Ecto neural progenitor cell (in vitro differentiated cells): ENCODE results near the gene ELL3.
A peak's percentile ranks its signal among the peaks of the same experiment; 100 is the strongest.
"Not testable (repeated sequence)": the region's sequence is repeated elsewhere in the genome, so short reads cannot be mapped to it uniquely, and the experiment has no call there.

ENCODE experiments used
- DNase-seq: peaks from one replicate; pipeline ENCODE4 v3.0.0-alpha.2; 2018; ENCODE audit warnings: low spot score

The ELL3 gene

DNA sequence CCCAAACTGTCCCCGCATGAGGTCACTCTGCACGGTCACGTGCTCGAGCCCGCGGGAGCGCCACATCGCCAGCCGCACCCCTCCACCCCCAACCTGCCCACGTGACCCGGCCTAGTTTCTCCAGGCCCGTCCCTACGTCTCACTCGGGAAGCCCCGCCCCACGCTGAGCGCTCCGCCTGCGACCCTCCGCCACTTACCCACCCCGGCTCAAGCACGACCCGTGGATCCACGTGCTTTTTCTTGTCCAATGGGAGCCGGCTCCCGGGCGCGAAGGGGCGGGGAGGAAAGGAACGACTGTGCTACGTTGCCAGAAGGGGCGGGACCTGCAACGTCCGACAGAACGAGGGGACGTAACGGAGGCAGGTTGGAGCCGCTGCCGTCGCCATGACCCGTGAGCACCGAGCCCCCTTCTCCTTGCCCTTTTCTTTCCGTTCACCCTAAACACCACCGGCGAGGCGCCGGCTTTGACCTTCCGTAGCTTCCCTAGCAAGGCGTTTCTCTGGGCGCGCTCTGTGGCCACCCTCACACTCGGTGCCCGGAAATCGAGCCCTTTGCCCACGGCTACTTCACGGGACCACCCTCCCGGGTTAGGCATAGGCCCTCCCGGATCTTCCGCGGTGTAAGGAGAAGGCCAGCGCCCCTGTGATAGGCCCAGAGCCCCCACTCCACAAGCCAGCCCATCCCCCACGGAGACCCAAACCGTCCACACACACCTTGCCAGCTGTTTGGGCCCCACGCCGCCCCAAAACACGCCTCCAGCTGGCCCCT is 15.4 kb upstream of the ELL3 start, which contains the start of gene SERF2:
Gene SERF2 (plus strand): TSS at position 328 of the 768 bp plus-strand sequence. CDS start 57 bp downstream, at position 385.
- DNase-seq: peak; percentile 100

DNA sequence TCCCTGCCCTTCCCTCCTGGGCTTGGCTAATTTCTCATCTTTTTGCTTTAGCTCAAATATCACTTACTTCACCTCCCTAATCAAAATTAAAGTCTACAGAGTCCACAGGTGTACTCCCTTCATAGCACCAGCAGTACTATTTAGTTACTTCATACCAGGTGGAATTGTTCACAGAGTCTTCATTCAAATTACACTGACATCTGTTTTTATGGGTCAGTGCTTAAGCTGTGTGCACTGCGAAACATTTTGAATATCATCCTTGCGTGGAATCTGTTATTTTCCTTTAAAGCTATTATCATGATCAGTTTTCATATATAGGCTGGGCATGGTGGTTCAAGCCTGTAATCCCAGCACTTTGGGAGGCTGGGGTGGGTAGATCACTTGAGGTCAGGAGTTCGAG is 12.6 kb upstream of the ELL3 start:
- DNase-seq: no peak

DNA sequence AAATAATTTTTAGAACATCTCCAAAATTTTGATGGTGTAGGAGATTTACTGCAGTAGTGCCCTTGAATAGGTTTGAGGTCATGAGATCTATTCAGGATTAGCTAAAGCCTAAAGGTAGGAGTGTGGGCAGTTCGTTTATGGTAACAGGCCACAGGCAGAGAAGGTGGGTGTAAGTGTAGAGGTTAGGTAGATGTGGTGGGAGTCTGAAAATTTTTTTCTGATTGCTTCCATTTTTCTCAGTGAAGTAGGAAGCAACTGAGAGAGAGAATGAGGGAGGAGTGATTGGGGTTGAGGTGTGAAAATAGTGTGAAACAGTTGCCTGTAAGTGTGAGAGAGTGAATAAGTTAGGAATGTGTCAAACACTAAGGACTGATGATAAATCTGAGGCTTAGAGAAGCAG is 2.2 kb upstream of the ELL3 start:
- DNase-seq: no peak

DNA sequence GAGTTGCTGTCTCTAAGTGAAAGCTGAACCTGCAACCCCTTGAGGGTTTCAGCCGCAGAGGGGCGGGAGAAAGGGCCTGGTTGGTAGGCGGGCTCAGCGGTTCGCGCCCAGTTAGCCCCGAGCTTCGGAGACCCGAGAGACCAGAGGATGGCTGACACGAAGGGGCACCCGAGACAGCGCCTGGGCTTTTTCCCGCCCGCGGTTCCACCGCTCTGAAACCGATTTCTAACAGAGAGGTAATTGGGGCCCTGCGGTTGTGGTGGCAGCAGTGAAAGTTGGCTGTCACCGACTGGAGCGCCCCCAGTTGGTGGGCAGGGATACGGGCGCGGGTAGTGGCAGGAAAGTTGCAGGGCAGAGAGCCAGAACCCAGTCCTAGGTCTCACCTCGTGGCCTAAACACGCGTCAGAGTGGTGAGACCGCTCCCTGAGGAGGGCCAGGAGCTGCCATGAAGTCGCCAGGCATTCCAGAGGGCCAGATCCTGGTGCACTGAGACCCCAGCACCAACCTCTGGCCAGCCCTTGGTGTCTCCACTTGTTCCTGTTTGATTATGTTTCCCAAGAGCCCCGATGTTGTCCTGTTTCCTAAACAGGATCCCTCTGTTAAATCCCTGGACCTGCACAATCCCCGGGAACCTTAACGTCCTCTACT is 625 bp upstream of the ELL3 start:
- DNase-seq: peak; percentile 82

DNA sequence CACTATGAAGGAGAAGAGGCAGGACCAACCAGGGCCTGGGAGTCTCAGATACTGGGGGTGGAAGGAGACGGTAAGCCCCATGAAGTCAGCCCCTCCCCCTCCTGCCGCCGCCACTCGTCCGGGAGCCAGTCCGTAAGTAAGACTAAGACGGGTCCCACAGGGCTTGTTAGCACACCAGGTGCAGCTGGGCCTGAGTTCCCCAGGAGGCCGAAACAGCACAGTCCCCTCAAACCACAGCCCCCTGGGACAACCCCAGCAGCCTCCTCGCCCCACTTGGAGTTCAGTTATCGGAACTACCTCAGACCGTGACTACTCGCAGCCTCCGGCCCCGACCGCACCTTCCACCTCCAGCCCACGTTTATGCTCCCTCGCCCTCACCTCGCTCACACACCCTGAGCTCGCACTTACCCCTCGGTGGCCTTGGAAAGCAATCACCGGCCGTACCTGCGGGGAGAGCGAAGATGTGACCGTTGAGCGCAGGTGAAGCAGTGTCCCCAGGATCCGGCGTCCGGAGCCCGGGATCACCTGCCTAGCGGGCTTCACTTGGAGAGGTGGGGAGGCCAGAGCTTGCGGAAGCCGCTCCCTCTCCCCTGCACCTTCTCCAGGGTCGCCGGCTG is 557 bp downstream of the ELL3 start:
- no peak for DNase-seq

DNA sequence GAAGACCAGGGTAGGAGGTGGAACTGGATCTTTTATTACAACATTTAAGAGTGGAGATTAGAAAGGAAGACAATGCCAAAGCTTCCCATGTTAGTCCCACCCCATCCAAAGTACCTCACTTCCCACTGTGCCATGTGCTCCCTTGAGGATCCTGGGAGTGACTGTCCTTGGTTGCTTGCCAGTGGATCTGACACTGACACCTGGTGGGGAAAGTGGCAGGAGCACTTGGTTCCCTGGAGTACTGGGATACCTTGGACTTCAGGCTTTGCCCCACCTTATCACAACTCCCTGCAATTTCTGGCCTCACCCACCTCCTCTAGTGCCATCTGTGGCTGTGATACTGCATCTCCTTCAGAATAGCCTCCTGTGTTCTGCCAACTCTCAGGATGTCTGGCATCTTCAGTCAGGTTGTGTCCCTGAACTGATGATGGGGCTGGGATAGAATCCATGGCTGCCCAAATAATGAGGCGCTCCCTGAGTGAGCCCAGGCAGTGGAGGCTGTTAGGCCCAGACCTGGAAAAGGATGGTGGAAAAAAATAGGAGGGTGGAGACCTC is 1.3 kb downstream of the ELL3 start:
- DNase-seq: no peak

DNA sequence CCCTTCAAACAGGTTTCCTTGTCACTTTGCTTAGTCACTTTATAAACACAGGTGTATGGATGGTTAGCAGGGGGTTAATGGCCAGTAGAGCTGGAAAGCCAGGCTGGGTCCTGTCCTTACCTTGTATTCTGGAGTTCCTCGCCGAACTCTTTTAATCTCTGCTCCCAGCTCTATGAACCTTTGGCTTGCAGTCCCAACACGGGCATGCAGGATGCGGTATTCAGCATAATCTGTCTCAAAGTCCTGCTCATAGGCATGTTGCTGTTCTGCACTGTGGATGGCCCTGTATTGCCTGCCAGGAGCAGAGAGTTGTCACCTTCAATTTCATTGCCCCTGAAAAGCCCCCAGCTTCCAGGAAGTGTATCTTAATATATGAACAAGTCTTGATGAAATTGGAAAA is 2.7 kb downstream of the ELL3 start:
- DNase-seq: no peak

DNA sequence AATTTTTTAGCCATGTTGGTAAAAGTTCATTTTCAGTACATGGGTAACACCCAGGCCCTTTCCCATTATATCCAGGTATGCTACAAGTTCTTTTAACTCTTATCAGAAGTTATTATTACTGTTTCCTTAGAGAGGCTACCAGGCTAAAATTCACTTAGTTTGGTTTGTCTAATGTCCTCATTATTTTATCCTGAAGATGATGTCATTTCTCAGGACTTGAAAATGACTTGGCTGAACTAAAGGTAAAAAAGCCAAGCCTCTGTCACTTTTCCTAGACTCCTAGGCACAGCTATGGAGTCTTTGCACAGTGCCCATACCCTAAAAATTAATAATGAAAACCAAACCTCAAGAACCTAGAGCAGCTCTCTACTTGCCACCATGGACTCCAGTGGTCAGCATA is 4.1 kb downstream of the ELL3 start:
- DNase-seq: no peak

DNA sequence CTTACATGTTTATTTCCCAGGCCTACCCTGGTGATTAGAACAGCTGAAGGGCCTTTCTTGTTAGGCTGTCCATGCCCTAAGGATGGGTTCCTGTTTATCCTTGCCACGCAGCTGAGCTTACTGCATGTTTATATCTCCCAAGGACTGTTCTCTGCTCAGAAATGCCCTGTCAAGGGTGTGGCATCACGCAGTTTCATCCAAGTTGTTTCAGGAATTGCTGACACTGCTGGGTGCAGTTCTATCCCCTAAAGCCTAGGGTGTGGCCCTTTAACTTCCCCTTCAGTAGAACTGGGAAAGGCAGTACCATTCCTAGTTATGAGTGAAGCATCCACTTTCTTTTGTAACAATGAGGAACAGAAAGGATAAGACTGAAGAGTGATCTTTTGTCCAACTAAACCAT is 5.0 kb downstream of the ELL3 start:
- no peak for DNase-seq

DNA sequence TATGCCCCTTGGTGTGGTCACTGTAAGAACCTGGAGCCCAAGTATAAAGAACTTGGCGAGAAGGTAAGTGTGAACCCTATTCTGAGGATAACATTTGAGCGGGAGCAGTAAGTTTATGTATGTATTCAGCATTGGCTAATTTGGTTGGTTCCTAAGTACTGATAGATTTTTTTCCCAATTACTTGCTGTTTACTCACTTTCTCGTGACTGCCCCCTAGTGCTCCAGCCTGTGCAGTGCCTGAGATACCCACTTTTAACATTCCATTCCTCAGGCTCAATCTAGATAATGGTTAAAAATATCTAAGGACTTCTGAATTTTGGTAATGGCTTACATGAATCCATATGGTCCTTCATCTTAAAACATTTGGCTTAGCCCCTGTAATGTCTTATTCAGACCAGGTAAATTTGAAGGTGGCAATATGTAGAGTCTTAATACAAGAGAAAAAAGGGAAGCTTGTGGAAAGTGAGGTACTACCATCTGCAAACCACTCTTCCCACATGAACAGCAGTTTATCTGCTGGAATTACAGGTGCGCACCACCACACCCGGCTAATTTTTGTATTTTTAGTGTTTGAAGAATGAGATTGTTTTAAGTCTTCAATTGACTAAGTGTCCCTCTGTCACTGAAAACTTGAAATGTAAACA is 7.1 kb downstream of the ELL3 start:
- peak; percentile 54 for DNase-seq

DNA sequence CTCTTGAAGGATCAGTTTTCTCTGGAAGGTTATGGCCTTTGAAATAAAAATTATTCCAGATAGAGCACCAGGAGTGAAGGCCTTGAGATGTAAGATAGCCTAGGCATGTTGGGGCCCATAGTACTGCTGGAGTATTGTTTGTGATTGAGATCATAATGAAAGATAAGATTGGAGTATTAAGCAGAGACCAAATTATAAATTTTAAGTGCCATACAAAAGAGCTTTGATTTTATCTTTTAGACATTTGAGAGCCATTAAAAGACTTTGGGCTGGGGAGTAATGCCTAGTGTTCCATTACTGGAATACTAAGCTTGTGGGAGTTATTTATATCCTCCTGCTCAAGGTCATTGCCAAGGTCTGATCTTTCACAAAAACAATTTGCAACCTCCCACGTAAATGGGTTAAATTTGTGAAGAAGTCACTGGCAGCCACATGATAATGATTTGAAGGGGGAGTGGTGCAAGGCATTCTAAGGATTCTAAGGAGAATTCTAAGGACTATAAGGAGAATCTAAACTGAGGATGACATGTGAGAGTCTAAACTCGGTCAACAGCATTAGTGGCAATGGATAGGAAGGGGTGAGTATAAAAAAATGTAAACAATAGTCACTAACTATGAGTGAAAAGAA is 12.8 kb downstream of the ELL3 start:
- DNase-seq: no peak

DNA sequence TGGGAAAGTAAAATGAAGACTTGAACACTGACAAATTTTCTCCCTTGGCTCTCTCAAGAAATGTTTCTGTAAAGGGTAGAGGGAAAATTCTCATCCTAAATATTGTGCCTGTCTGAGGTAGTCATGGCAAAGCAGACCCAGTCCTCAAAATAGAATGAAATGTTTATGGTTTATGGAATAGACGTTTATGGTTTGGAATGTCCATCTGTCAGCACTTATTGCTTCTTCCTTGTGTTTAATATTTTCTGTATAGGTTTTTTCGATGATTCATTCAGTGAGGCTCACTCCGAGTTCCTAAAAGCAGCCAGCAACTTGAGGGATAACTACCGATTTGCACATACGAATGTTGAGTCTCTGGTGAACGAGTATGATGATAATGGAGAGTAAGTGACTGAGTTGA is 13.9 kb downstream of the ELL3 start:
- no peak for DNase-seq

DNA sequence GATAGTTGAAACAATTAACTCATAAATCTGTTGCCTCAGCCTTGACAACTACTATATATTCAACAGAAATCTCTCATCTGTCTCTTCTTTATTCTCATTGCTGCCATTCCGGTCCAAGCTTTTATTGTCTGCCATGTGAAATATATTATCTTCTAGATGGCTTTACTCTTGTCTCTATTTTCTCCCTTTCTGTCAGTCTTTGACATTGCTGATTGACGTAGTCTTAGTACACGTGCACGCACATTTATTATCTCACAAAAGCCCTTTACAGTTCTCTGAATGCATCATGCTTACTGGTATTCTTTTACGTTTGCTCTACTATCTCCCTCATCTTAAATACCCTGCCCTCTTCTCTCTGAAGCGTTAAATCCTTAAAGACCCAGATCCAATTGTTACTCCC is 24.9 kb downstream of the ELL3 start:
- DNase-seq: no peak

DNA sequence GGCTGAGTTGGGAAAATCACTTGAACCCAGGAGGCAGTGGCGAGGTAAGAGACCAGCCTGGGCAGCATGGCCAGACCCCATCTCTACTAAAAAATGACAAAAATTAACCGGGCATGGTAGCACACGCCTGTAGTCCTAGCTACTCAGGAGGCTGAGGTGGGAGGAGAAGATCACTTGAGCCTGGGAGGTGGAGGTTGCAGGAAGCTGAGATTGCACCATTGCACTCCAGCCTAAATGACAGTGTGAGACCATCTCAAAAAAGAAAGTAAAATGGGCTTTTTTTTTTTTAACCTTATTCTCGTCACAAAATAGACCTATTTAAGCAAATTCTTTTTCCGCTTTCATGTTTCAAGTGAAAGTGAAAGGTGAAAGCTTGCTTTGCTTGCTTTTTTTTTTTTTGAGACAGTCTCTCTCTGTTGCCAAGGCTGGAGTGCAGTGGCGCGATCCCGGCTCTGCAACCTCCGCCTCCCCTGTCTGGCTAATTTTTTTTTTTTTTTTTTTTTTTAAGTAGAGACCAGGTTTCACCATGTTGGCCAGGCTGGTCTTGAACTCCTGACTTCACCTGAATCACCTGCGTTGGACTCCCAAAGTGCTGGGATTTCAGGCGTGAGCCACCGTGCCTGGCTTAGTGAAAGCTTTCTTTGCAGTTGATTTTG is 26.9 kb downstream of the ELL3 start:
- no peak for DNase-seq

DNA sequence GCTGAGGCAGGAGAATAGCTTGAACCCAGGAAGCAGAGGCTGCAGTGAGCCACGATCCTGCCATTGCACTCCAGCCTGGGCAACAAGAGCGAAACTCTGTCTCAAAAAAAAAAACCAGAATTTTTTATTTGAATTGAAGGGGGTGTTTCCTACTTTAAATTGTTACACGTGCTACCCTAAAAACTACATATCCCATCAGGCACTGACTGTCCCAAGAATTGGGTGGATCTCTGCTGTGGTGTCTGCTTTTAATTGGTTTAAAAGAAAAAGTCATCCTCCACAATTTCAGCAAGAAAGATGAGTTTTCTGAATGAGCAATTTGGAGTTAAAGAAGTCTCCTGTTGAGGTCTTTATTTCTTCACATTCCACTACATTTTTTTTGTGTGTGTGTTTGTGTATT is 28.4 kb downstream of the ELL3 start:
- no peak for DNase-seq

DNA sequence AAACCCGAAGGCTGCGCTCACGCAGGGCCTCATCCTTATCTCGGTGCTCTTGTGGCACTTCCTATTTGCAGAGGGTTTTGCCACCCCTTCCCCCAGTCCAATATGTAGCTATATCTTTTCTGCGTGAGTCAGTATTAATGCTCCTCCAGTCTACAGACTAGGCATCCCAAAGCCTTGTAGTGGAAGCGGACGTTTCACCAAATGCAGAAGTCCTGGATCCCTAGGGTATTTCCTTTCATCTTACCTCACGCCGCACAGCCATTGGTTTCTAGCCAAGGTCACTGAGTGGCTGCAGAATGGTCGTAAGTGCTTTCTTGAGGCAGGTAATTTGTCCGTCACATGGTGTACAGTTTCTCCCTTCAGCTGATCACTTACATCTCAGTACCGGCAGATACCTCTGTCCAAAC is 29.9 kb downstream of the ELL3 start:
- not testable (repeated sequence) for DNase-seq

DNA sequence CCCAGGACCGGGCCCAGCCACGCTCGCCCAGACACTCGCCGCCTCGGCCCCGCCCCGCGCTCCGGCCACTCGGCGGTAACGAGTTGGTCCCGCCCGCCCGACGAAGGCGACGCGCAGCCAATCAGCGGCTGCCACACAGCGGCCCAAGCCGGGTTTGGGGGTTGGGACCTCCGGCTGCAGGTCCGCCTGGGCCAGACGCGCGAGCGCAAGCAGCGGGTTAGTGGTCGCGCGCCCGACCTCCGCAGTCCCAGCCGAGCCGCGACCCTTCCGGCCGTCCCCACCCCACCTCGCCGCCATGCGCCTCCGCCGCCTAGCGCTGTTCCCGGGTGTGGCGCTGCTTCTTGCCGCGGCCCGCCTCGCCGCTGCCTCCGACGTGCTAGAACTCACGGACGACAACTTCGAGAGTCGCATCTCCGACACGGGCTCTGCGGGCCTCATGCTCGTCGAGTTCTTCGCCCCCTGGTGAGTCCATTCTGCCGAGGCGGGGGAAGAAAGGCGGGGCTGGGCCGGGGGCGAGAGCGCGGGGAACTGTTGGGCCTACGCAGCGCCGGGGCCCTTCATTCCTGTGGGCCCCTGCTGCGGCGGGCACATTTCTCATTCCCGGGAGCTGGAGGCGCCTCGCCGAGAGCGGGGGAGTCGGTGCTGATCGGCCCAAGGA is 30.4 kb downstream of the ELL3 start, which contains the start of gene PDIA3:
Gene PDIA3 (plus strand): TSS at position 194 of the 658 bp plus-strand sequence. CDS start 102 bp downstream, at position 296.
- peak; percentile 97 for DNase-seq

DNA sequence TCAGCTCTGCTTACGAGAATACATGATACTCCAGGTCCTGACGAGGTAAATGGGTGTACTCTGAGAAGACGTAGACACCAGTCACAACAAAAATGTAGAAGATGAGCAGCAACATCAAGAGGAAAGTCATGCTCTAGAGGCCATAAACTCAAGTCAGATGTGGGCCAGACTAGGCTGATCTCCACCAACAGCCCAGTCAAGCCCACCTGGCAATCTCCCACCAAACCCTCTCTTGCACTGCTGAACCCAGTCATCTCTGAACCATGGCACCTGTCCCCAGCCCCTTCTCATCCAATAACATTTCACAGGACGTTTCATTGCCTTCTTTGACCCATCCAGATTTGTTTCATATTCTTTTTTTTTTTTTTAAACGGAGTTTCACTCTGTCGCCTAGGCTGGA is 41.4 kb downstream of the ELL3 start:
- DNase-seq: no peak

DNA sequence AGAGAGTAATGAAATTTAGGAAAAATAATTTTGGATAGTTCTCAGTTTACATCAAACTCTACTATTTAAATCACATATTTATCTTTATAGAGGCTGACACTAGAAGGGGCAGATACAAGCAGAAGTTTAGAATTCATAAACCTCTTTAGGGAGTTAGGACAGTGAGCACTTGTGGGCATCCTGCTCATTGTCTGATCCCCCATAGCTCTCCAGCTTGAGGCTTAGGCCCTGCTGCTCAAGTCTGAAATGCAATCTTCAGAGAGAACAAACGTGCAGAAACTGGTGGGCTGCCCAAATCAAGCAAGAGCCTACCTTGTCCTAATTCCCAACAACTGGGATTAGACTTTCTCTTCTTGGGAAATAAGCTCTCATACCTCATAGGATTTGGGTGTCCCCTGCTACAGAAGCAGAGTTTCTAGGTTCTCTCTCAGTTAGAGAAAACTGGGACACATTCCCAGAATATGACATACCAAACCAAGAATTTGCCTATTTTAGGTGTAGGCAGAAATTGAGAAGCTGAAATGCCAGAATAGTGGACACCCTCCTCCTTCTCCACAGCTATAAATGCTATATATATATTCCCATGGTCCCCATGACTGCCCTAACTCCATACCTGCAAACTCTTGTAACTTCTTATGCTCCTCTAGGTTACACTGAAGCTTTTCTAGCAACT is 48.6 kb downstream of the ELL3 start:
- DNase-seq: not testable (repeated sequence)

DNA sequence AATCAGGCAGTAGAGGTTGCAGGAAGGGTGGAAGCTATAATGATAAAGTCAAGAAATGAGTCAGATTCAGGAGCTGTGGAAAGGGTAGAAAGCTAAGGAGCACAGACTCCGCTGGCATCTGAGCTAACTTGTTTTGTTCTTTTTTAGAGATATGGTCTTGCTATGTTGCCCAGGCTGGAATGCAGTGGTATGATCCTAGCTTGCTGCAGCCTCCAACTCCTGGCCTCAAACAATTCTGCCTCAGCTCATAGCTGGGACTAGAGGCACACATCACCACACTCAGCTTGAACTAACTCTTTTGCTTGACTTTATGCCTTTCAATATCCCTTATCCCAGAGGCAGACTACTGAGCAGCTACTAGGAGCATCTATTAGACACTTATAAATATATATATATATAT is 50.5 kb downstream of the ELL3 start:
- DNase-seq: not testable (repeated sequence)
